ENCODE results near the gene DNAJA3. TPM values are rescaled to one million over a fixed set of nuclear protein-coding genes. Genes with fewer than 3 reads are reported as not detected.
A peak's percentile ranks its signal among the peaks of the same experiment; 100 is the strongest.

The DNAJA3 gene
- total RNA-seq, 2 experiments from 2014 or later: 86.8 to 101 TPM

- Mint-ChIP-seq H3K27me3 (no peaks in the 10 kb centered on the region), H3K4me3 (peak overlapping the region; percentile 92)
- intact Hi-C loops (cut with micrococcal nuclease): loop anchor here (5.0 kb wide), 2 partner anchors 51 to 59 kb away; partner anchors contain the start of genes CDIP1 and DNAJA3
These were observed 52.3 kb downstream of the DNAJA3 start for GRCh38 chr16:4477966-4478365.

GRCh38 chr16:4481526-4481925, 55.9 kb downstream of the DNAJA3 start:
- no peaks in the 10 kb centered on the region for H3K27me3 Mint-ChIP-seq
- no peaks in the 10 kb centered on the region for H3K9me3 Mint-ChIP-seq
- peak overlapping the region; percentile 71 for H3K27ac Mint-ChIP-seq
- TF ChIP-seq CTCF (IDR thresholded peaks at IDR 0.05): no peak
- DNase-seq (no peak), ATAC-seq (no peak)
- H3K4me3 Mint-ChIP-seq: no peak overlapping the region
- ChIA-PET POLR2A (no interaction called here), CTCF (no interaction called here)
- intact Hi-C loops (cut with micrococcal nuclease): no loop called here
- peaks cover 39% of the 10 kb centered on the region for H3K4me1 Mint-ChIP-seq (ENCODE audit: low read depth)
- peaks cover 29% of the 10 kb centered on the region for H3K36me3 Mint-ChIP-seq (ENCODE audit: low read depth)

More at GRCh38 chr16:4477966-4478365, 52.3 kb downstream of the DNAJA3 start:
- TF ChIP-seq CTCF (IDR thresholded peaks at IDR 0.05): no peak
- DNase-seq: peak; percentile 37
- peak overlapping the region; percentile 83 for H3K27ac Mint-ChIP-seq
- no peak for ATAC-seq
- ChIA-PET POLR2A (interaction anchor here (0.6 to 3.2 kb wide), 9 partner anchors 10 to 539 kb away, joined by 3 to 18 read pairs (median 4); partner anchors contain the start of gene CDIP1), CTCF (interaction anchor here (0.6 to 4.2 kb wide), 14 partner anchors 8 to 108 kb away, joined by 3 to 28 read pairs (median 7); no protein-coding TSS in a partner anchor)
- no peaks in the 10 kb centered on the region for H3K9me3 Mint-ChIP-seq
- H3K4me1 Mint-ChIP-seq (ENCODE audit: low read depth): peaks cover 45% of the 10 kb centered on the region
- peaks cover 21% of the 10 kb centered on the region for H3K36me3 Mint-ChIP-seq (ENCODE audit: low read depth)

- H3K27me3 Mint-ChIP-seq: no peaks in the 10 kb centered on the region
- no peak overlapping the region for H3K4me3 Mint-ChIP-seq
- ATAC-seq: no peak
- intact Hi-C loops (cut with micrococcal nuclease): no loop called here
- no peaks in the 10 kb centered on the region for H3K9me3 Mint-ChIP-seq
- no peak for TF ChIP-seq CTCF (IDR thresholded peaks at IDR 0.05)
- DNase-seq: no peak
- peaks cover 43% of the 10 kb centered on the region for H3K4me1 Mint-ChIP-seq (ENCODE audit: low read depth)
- CTCF ChIA-PET: no interaction called here
- POLR2A ChIA-PET: no interaction called here
- H3K27ac Mint-ChIP-seq: peak overlapping the region; percentile 71
- peaks cover 31% of the 10 kb centered on the region for H3K36me3 Mint-ChIP-seq (ENCODE audit: low read depth)
These were observed 56.3 kb downstream of the DNAJA3 start for GRCh38 chr16:4481963-4482362.

- TF ChIP-seq CTCF (IDR thresholded peaks at IDR 0.05): no peak
These were observed 60.6 kb downstream of the DNAJA3 start for GRCh38 chr16:4486126-4486893.

More at GRCh38 chr16:4486126-4486893, 60.6 kb downstream of the DNAJA3 start:
- H3K9me3 Mint-ChIP-seq: no peaks in the 10 kb centered on the region
- H3K4me1 Mint-ChIP-seq (ENCODE audit: low read depth): peaks cover 62% of the 10 kb centered on the region
- peaks cover 37% of the 10 kb centered on the region for H3K36me3 Mint-ChIP-seq (ENCODE audit: low read depth)
- peak overlapping the region; percentile 80 for H3K27ac Mint-ChIP-seq
- no peaks in the 10 kb centered on the region for H3K27me3 Mint-ChIP-seq
- no peak overlapping the region for H3K4me3 Mint-ChIP-seq
- ChIA-PET POLR2A (interaction anchor here (0.6 to 2.7 kb wide), 6 partner anchors 9 to 262 kb away, joined by 3 to 17 read pairs (median 4); partner anchors contain the start of genes HMOX2 and NMRAL1), CTCF (interaction anchor here (0.6 to 4.1 kb wide), 7 partner anchors 9 to 99 kb away, joined by 3 to 27 read pairs (median 4); partner anchors contain the start of gene HMOX2)
- intact Hi-C loops (cut with micrococcal nuclease): no loop called here
- no peak for DNase-seq
- no peak for ATAC-seq

Data from activated CD8-positive, alpha-beta T cell treated with anti-CD3 and anti-CD28 coated beads for 36 hours (primary cell).